SK-N-SH treated with all-trans-retinoic acid at 6 μM for 48 hours (cell line): ENCODE data around the gene SURF4.

Experiments used
- CSRNP3 ChIP-seq: fragments of 250-450 bp; sonication (Bioruptor Pico); IDR thresholded peaks from 2 replicates; pipeline ENCODE4 v1.5.1; 2021; ENCODE audit warnings: mild to moderate bottlenecking, moderate library complexity
- ESRRG ChIP-seq: fragments of 250-450 bp; sonication (Bioruptor Pico); IDR thresholded peaks from 2 replicates; pipeline ENCODE4 v1.6.1; 2021; ENCODE audit warnings: mild to moderate bottlenecking
- PATZ1 ChIP-seq: fragments of 250-450 bp; sonication (Bioruptor Pico); IDR thresholded peaks from 2 replicates; pipeline ENCODE4 v1.8.0; 2020; ENCODE audit warnings: mild to moderate bottlenecking, moderate library complexity, borderline replicate concordance
- POU6F1 ChIP-seq: fragments of 250-450 bp; sonication (Bioruptor Pico); IDR thresholded peaks from 2 replicates; pipeline ENCODE4 v1.8.0; 2021; ENCODE audit warnings: low read depth, mild to moderate bottlenecking, moderate library complexity, borderline replicate concordance
- PPARA ChIP-seq: fragments of 250-450 bp; sonication (Bioruptor Pico); IDR thresholded peaks from 2 replicates; pipeline ENCODE4 v1.5.0; 2020; ENCODE audit warnings: mild to moderate bottlenecking, borderline replicate concordance
- TSHZ2 ChIP-seq: fragments of 250-450 bp; sonication (Bioruptor Pico); IDR thresholded peaks from 2 replicates; pipeline ENCODE4 v1.5.0; 2020; ENCODE audit warnings: mild to moderate bottlenecking, moderate library complexity
- ZC3H10 ChIP-seq: fragments of 250-450 bp; sonication (Bioruptor Pico); IDR thresholded peaks from 2 replicates; pipeline ENCODE4 v1.5.1; 2021; ENCODE audit warnings: mild to moderate bottlenecking, moderate library complexity
- ZFP3 ChIP-seq: fragments of 250-450 bp; sonication (Bioruptor Pico); IDR thresholded peaks from 2 replicates; pipeline ENCODE4 v1.5.0; 2020; ENCODE audit warnings: mild to moderate bottlenecking, moderate library complexity
- TF ChIP-seq, protein P1 (sequence below): fragments of 250-450 bp; sonication (Bioruptor Pico); IDR thresholded peaks from 2 replicates; pipeline ENCODE4 v1.5.1; 2020; ENCODE audit warnings: low read depth, mild to moderate bottlenecking, moderate library complexity

- TF ChIP-seq ZC3H10 (CRISPR knock-in tag) (no peak), PATZ1 (CRISPR knock-in tag) (no peak), CSRNP3 (CRISPR knock-in tag) (no peak), ESRRG (no peak), TSHZ2 (CRISPR knock-in tag) (no peak), PPARA (CRISPR knock-in tag) (no peak), POU6F1 (CRISPR knock-in tag) (no peak), ZFP3 (CRISPR knock-in tag) (no peak)
- TF ChIP-seq, protein P1, sequence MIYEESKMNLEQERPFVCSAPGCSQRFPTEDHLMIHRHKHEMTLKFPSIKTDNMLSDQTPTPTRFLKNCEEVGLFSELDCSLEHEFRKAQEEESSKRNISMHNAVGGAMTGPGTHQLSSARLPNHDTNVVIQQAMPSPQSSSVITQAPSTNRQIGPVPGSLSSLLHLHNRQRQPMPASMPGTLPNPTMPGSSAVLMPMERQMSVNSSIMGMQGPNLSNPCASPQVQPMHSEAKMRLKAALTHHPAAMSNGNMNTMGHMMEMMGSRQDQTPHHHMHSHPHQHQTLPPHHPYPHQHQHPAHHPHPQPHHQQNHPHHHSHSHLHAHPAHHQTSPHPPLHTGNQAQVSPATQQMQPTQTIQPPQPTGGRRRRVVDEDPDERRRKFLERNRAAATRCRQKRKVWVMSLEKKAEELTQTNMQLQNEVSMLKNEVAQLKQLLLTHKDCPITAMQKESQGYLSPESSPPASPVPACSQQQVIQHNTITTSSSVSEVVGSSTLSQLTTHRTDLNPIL (CRISPR knock-in tag): no peak
Observed at GRCh38 chr9:133321411-133321935, 54.4 kb downstream of the SURF4 start.
